ENCODE data around the gene ERICH6B.
A peak's percentile ranks its signal among the peaks of the same experiment; 100 is the strongest.

ERICH6B gene

DNA sequence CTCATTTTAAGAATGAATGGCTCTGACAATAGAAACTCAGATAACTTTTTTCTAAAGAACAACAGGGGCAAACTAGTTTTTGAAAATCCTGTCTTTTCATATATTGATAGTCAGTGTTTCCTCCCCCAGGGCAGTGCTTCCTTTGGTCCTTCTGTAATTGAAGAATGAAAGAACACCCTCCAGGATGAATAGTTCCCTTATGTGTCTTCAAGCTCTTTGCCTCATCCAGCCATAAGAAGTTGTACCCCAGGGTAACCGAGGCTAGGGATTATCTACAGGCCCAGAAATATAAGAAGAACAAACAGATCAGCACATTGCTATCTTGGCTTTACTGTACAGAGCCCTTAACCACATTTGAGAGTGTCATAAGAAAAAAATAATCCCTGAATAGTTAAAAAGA is 12.1 kb upstream of the ERICH6B start:
- H3K4me1 ChIP-seq: no peaks in the 10 kb centered on the region

DNA sequence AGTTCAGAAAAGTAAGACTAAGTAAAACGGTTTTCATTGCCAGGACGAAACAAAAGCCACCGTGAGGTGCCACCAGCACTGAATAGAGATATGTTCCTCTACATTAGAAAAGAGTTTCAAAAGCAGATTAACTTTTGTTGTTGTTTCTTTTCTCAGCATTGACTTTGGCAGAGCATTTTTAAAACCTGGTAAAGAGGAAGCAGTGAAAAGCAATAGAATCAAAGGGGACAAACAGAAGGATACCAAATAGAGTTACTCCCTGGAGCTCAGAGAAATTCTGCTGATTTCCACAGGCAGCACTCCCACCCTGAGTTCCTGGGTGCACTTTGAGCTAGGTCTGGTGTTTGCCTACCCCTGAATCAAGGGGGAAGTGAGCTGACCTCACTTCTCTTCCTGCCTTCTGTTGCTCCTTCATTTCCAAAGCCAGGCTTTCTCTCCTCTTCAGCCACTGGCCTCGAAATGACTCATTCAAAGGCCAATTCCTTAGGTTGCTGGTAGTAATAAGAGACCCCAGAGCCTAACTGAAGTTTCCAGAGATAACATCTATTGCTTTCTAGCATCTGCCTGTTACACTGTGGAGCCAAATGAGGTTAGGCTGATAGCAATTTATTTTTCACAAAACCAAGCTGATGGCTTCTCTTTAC is 11.3 kb upstream of the ERICH6B start:
- Histone ChIP-seq H3K9me3 (no peaks in the 10 kb centered on the region), H3K27me3 (peaks cover 0 to 8% of the 10 kb centered on the region in 2 donors), H3K4me3 (no peak overlapping the region), H3K27ac (no peak overlapping the region), H3K4me1 (no peaks in the 10 kb centered on the region), H3K36me3 (no peaks in the 10 kb centered on the region)
- DNase-seq: no peak
- TF ChIP-seq, protein P1, sequence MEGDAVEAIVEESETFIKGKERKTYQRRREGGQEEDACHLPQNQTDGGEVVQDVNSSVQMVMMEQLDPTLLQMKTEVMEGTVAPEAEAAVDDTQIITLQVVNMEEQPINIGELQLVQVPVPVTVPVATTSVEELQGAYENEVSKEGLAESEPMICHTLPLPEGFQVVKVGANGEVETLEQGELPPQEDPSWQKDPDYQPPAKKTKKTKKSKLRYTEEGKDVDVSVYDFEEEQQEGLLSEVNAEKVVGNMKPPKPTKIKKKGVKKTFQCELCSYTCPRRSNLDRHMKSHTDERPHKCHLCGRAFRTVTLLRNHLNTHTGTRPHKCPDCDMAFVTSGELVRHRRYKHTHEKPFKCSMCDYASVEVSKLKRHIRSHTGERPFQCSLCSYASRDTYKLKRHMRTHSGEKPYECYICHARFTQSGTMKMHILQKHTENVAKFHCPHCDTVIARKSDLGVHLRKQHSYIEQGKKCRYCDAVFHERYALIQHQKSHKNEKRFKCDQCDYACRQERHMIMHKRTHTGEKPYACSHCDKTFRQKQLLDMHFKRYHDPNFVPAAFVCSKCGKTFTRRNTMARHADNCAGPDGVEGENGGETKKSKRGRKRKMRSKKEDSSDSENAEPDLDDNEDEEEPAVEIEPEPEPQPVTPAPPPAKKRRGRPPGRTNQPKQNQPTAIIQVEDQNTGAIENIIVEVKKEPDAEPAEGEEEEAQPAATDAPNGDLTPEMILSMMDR (IDR thresholded peaks at IDR 0.05): no peak
- intact Hi-C loops (cut with DNase I; ENCODE audit: low total_unique reads): no loop called here

More for the DNA sequence above, 12.1 kb upstream of the ERICH6B start:
- no peak for DNase-seq
- H3K27me3 ChIP-seq: peaks cover 0 to 1% of the 10 kb centered on the region in 2 donors
- H3K36me3 ChIP-seq: no peaks in the 10 kb centered on the region
- no peak overlapping the region for H3K4me3 ChIP-seq
- TF ChIP-seq, protein P1 (IDR thresholded peaks at IDR 0.05): no peak
- no peak overlapping the region for H3K27ac ChIP-seq
- intact Hi-C loops (cut with DNase I; ENCODE audit: low total_unique reads): no loop called here
- no peaks in the 10 kb centered on the region for H3K9me3 ChIP-seq

DNA sequence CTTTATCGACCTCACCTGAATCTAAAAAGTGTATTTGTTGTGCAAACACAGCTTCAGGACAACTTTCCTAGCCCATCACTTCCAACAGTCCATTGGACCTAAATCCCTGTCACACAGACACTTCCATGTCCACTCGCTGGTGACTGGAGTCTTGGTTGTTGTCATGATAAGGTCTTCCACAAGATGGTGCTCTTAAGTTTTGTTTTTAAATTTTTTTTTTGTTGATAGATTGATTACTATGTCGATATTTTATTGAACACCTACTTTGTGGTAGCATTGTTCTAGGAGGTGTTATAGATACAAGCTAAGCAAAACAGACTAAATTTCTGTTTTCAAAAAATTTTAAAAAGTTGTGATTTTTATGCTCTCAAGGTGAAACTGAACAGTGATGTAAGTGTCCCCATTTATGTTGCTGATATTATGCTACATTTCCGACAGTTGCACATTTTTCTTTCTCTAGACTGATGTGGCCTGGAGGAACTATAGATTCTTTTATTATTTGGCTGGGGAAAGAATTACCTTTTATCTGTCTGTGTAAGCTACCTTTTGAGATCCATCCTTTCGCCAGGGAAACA is 8.1 kb upstream of the ERICH6B start:
- no peak for DNase-seq
- intact Hi-C loops (cut with DNase I; ENCODE audit: low total_unique reads): no loop called here

DNA sequence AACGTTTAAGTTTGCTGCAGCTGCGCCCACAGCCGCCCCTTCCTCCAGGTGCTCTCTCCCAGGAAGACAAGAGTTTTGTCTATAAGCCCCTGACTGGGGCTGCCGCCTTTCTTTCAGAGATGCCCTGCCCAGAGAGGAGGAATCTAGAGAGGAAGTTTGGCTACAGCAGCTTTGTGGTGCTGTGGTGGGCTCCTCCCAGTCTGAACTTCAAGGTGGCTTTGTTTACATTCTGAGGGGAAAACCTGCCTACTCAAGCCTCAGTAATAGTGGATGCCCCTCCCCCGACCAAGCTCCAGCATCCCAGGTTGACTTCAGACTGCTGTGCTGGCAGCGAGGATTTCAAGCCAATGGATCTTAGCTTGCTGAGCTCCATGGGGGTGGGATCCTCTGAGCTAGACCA is 6.4 kb upstream of the ERICH6B start:
- no peak for DNase-seq
- Histone ChIP-seq H3K36me3 (no peaks in the 10 kb centered on the region), H3K4me1 (no peaks in the 10 kb centered on the region), H3K27me3 (peaks cover 0 to 12% of the 10 kb centered on the region in 2 donors), H3K4me3 (no peak overlapping the region), H3K9me3 (no peaks in the 10 kb centered on the region), H3K27ac (no peak overlapping the region)
- TF ChIP-seq, protein P1 (IDR thresholded peaks at IDR 0.05): no peak
- intact Hi-C loops (cut with DNase I; ENCODE audit: low total_unique reads): no loop called here

More for the DNA sequence above, 8.1 kb upstream of the ERICH6B start:
- H3K4me3 ChIP-seq: no peak overlapping the region
- peaks cover 0 to 12% of the 10 kb centered on the region in 2 donors for H3K27me3 ChIP-seq
- no peak overlapping the region for H3K27ac ChIP-seq
- TF ChIP-seq, protein P1 (IDR thresholded peaks at IDR 0.05): peak in 1 of 2 experiments; percentile 19
- H3K9me3 ChIP-seq: no peaks in the 10 kb centered on the region
- no peaks in the 10 kb centered on the region for H3K36me3 ChIP-seq
- no peaks in the 10 kb centered on the region for H3K4me1 ChIP-seq

DNA sequence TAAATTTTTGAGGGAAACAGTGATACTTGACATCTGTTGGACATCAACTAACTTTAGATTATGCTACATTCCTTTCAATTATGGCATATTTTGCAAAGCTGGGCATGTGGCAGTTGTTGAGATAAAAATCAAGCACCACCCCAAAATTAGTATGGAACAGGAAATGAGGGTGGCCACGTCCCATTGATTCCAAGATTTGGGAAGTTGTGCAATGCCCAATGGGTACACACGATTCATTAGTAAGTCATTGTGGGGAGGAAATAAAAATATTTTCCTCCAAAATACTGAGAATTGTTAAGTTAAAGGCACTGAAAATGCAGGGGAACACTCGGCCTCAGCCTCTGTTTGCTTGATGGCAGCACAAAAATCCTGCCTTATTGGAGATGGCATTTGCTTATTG is 7.6 kb downstream of the ERICH6B start:
- H3K9me3 ChIP-seq: no peaks in the 10 kb centered on the region
- H3K27me3 ChIP-seq: peaks cover 0 to 20% of the 10 kb centered on the region in 2 donors
- intact Hi-C loops (cut with DNase I; ENCODE audit: low total_unique reads): no loop called here
- no peak for DNase-seq
- no peaks in the 10 kb centered on the region for H3K4me1 ChIP-seq
- H3K4me3 ChIP-seq: no peak overlapping the region
- no peaks in the 10 kb centered on the region for H3K36me3 ChIP-seq
- TF ChIP-seq, protein P1 (IDR thresholded peaks at IDR 0.05): no peak
- no peak overlapping the region for H3K27ac ChIP-seq

Measured in tibial artery (tissue), 4 donors.